ENCODE data around the gene LONP1. TPM values are rescaled to one million over a fixed set of nuclear protein-coding genes. Genes with fewer than 3 reads are reported as not detected.
A peak's percentile ranks its signal among the peaks of the same experiment; 100 is the strongest.

The LONP1 gene
- total RNA-seq, 2 experiments from 2014 or later: 277 to 287 TPM

DNA sequence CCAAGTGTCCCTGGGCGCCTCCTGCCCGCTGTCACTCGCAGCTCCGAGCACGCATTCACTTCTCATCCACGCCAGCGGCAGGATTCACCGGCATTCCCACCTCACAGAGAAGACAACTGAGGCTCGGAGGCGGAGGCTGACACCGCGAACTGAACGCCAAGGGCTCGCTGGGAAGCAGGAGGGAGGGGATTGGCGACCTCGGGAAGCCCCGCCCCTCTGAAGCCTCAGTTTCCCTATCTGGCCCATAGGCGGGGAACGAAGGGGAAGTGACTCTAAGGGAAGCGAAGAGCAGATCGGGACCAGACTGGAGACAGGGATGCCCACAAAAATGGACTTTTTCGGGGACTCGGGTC lies 39.9 kb downstream of the LONP1 start:
- Mint-ChIP-seq H3K27me3 (no peaks in the 10 kb centered on the region), H3K27ac (peak overlapping the region; percentile 94), H3K4me3 (peak overlapping the region; percentile 98), H3K36me3 (peaks cover 7% of the 10 kb centered on the region), H3K9me3 (no peaks in the 10 kb centered on the region), H3K4me1 (peaks cover 13% of the 10 kb centered on the region)
- DNase-seq: no peak

DNA sequence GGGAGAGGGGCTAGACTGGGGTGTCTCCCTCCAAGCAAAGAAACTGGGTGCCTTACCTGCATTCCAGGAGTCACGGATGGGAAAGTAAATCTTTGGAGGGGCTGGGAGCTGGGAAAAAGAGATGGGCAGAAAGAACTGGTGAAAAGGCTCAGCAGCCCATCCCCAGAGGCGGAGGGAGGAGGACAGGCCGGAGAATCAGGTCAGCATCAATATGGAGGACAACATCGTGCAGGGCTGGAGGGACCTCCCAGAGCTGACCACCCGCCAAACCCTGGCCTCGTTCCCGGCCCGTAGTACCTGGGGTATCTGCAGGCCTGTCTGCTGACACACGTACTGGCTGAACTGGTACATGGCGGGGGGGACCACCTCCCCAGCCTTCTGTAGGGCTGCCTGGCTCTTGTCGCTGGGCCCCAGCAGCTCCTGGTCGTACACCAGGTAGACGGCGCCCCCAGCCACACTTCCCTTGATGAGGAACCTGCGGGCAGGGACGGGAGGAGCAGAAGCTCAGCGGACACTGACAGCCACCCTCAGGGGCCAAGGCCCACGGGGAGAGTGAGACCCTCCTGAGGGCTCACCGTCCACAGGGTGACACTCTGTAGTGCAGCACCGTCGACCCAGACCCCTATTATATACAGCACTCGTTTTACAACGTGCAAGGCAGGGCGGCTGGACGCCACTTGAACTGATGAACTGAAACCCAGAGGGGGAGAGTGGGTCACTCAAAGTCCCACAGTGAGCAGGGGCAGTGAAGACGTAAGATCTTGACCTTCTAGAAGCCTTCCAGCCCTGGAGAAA lies 40.5 kb downstream of the LONP1 start:
- Mint-ChIP-seq H3K4me1 (peaks cover 13% of the 10 kb centered on the region), H3K4me3 (peak overlapping the region; percentile 98), H3K36me3 (peaks cover 7% of the 10 kb centered on the region), H3K27ac (peak overlapping the region; percentile 94), H3K9me3 (no peaks in the 10 kb centered on the region), H3K27me3 (no peaks in the 10 kb centered on the region)
- no peak for DNase-seq

DNA sequence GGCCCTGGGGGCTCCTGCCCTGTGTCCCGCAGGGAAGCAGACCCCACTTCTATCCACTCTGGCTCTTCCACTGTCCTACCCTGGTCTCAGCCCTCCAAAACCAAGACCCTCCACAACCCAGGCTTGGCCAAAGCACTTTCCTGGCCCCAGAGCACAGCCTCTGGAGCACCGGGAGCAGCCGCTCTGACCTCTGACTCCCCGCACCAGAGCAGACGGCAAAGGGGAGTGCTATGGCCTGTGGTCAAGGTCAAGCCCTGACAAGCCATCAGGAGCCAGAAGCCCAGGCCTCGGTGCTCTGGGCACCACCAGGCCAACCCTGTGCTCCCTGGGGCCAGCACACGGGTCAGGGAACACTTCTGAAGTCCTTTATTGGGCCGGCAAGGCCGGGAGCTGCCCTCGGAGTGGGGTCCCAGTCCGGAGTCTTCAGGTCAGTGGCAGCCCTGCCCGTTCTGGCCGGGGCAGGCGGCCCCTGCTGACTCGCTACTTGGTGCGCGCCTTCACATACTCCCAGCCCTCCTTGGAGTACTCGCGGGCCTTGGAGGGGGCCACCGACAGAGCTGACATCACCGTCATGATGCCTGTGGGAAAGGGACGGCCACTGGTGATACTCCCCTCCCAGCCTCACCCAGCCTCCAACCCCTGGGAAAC lies 41.8 kb downstream of the LONP1 start:
- Mint-ChIP-seq H3K4me1 (peaks cover 13% of the 10 kb centered on the region), H3K9me3 (no peaks in the 10 kb centered on the region), H3K27me3 (no peaks in the 10 kb centered on the region), H3K4me3 (no peak overlapping the region), H3K27ac (no peak overlapping the region), H3K36me3 (peaks cover 12% of the 10 kb centered on the region)
- DNase-seq: no peak

DNA sequence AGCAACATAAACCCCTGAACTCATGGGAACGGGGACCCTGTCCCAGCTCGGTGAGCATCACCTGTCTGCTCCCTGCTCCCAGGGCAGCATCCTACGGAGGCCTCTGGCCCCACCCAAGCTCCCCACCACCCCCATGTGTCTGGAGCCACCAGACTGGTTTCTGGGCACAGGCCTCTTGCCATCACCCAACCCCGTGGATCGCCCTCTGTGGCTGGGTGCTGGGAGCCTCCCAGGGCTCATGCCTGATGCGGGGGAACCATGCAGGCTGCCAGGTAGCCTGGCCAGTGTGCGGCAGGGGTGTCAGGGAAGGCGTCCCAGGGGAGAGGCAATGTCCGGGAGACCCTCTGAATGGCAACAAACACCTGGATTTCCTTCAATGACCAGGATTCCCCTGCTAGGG lies 42.4 kb downstream of the LONP1 start:
- H3K27ac Mint-ChIP-seq: no peak overlapping the region
- H3K27me3 Mint-ChIP-seq: no peaks in the 10 kb centered on the region

DNA sequence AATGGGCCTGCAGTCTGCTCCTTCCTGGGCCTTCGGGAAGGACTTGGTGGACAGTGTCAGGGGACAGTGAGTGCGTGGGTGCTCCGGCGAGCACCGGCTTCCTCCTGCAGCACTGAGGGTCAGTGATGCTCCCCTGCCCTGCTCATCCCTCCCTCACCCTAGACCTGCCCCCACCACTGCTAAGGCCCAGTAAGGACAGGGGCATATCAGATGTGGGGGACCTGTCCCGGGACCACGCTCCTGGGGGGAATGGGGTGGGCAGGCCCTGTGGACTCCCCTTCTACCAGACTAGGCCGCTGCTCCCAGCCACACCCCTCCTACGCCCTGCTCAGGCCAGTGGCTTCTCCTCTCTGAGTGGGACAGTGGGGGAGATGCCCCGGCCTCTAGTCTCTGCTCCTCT lies 42.8 kb downstream of the LONP1 start:
- peaks cover 11% of the 10 kb centered on the region for H3K4me1 Mint-ChIP-seq
- peaks cover 18% of the 10 kb centered on the region for H3K36me3 Mint-ChIP-seq
- H3K9me3 Mint-ChIP-seq: no peaks in the 10 kb centered on the region
- H3K4me3 Mint-ChIP-seq: no peak overlapping the region
- no peak overlapping the region for H3K27ac Mint-ChIP-seq
- no peak for DNase-seq
- H3K27me3 Mint-ChIP-seq: no peaks in the 10 kb centered on the region

More for the DNA sequence above, 42.4 kb downstream of the LONP1 start:
- Mint-ChIP-seq H3K4me1 (peaks cover 13% of the 10 kb centered on the region), H3K9me3 (no peaks in the 10 kb centered on the region), H3K4me3 (no peak overlapping the region), H3K36me3 (peaks cover 18% of the 10 kb centered on the region)
- DNase-seq: no peak

DNA sequence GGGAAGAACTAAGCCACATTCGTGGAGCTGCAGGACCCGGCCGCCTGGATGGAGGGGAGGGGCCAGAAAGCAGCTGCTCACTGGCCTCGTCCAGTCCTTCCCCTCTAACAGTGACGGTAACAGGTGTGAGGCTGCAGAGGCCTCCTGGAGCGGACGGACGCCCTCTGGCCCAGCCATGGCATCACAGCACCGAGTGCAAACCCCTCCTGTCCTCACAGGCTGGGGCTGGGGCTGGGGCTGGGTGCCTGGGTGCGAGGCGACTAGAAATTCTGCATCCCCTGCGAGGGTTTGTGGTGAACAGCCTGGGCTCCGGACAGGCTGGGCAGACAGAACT lies 43.2 kb downstream of the LONP1 start:
- Mint-ChIP-seq H3K9me3 (no peaks in the 10 kb centered on the region), H3K4me3 (no peak overlapping the region), H3K36me3 (peaks cover 18% of the 10 kb centered on the region), H3K4me1 (peaks cover 8% of the 10 kb centered on the region), H3K27me3 (no peaks in the 10 kb centered on the region), H3K27ac (no peak overlapping the region)
- DNase-seq: no peak

DNA sequence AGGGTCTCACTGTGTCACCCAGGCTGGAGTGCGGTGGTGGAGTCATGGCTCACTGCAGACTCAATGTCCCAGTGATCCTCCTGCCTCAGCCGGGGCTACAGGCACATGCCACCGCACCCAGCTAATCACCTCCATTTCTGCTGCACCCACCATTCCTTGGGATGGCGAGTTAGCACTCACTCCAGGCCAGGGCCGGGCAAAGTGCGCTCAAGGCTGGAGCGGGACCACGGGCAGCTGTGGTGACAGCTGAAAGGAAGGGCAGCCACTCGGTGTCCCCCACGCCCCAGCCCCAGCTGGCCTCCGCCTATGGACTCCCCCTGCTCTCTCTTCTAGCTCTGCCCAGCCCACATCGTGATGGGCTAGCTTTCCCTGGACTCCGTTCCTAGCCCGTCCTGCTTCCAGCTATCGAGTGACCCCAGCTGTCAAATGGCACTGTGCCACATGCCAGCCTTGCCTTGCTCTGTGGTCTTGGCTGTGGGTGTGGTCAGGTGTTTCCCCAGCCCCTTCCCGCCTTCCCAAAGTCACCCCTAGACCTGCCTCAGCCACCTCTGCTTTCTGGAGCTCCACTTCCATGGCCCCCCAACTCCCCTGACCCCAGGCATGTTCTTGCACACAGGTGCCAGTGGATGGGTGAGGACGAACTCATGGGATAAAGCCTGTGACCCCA lies 43.7 kb downstream of the LONP1 start:
- Mint-ChIP-seq H3K36me3 (peaks cover 18% of the 10 kb centered on the region), H3K4me1 (peaks cover 4% of the 10 kb centered on the region), H3K9me3 (no peaks in the 10 kb centered on the region), H3K4me3 (no peak overlapping the region), H3K27ac (peak overlapping the region; percentile 73), H3K27me3 (no peaks in the 10 kb centered on the region)
- no peak for DNase-seq

DNA sequence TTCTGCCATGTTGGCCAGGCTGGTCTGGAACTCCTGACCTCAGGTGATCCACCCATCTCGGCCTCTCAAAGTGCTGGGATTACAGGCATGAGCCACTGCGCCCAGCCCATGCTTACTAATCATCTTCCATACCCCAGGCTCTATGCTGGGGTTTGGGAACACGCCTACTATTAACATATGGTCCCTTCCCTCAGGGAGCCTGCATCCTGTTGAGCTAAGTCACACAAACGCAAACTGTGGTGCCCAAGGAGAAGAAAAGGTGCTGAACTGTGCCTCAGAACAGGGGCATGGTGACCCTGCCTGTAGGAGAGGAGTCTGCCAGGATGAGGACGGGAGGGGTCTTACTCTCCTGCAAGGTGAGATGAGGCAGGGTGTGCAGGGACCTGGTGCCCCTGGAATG lies 45.2 kb downstream of the LONP1 start:
- DNase-seq: no peak
- H3K9me3 Mint-ChIP-seq: no peaks in the 10 kb centered on the region
- no peak overlapping the region for H3K4me3 Mint-ChIP-seq
- no peak overlapping the region for H3K27ac Mint-ChIP-seq
- peaks cover 18% of the 10 kb centered on the region for H3K36me3 Mint-ChIP-seq
- H3K27me3 Mint-ChIP-seq: no peaks in the 10 kb centered on the region
- peaks cover 4% of the 10 kb centered on the region for H3K4me1 Mint-ChIP-seq

DNA sequence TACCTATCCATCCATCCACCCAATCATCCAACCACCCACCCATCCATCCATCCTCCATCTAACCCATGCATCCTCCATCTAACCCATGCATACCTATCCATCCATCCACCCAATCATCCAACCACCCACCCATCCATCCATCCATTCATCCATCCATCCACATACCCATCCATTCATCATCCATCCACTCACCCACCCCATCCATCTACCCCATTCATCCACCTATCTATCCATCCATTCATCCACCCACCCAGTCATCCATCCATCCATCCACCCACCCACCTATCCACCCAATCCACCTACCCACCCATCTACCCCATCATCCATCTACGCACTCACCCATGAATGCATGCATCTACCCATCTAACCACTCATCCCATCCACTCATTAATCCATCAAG lies 46.2 kb downstream of the LONP1 start:
- no peak overlapping the region for H3K4me3 Mint-ChIP-seq
- no peaks in the 10 kb centered on the region for H3K9me3 Mint-ChIP-seq
- H3K27me3 Mint-ChIP-seq: no peaks in the 10 kb centered on the region
- no peak for DNase-seq
- peaks cover 14% of the 10 kb centered on the region for H3K36me3 Mint-ChIP-seq
- H3K4me1 Mint-ChIP-seq: no peaks in the 10 kb centered on the region
- no peak overlapping the region for H3K27ac Mint-ChIP-seq

DNA sequence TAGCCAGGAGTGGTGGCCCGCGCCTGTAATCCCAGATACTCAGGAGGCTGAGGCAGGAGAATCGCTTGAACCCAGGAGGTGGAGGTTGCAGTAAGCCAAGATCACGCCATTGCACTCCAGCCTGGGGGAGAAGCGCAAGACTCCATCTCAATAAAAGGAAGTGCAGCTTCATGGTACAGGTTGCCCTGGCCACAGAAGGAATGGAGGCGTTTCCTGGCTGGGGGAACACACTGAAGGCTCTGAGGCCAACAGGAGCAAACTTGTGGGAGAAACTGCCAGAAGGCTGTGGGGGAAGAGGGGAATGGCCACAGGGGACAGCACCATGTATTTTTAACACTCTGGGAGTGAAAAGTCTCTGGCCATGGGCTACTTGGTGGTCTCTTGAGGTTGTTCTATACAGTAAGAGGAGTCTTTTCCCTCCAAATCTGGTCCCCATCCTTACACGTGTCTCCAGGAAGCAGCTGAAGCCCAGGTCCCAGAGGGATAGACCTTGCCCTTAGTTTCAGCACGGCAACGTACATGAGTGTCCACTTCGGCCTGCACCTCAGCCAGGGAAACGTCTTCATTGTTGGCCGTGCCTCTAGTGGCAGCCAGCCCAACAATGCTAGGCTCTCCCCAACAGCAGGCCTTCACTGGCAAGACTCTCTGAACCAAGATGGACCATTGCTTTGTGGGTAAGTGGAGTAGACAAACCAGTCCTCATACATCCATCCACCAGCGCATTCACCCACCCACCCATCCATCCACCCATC lies 47.1 kb downstream of the LONP1 start:
- no peak overlapping the region for H3K27ac Mint-ChIP-seq

DNA sequence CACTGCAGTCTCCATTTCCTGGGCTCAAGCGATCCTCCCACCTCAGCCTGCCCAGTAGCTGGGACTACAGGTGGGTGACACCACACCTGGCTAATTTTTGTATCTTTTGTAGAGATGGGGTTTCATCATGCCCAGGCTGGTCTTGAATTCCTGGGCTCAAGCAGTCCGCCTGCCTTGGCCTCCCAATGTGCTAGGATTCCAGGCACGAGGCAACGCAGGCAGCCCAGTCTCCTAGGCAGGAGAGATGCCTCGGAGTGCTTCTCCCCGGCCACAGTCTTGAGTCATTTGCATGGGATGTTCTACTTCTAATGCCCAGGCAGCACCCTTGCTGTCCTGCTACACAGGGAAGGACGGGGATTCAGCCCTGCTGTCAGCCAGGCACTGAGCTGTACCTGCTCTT lies 48.3 kb downstream of the LONP1 start:
- Mint-ChIP-seq H3K9me3 (no peaks in the 10 kb centered on the region), H3K27ac (no peak overlapping the region), H3K4me1 (no peaks in the 10 kb centered on the region), H3K4me3 (no peak overlapping the region), H3K36me3 (peaks cover 21% of the 10 kb centered on the region), H3K27me3 (no peaks in the 10 kb centered on the region)
- no peak for DNase-seq

More for the DNA sequence above, 47.1 kb downstream of the LONP1 start:
- H3K9me3 Mint-ChIP-seq: no peaks in the 10 kb centered on the region
- peaks cover 14% of the 10 kb centered on the region for H3K36me3 Mint-ChIP-seq
- H3K27me3 Mint-ChIP-seq: no peaks in the 10 kb centered on the region
- DNase-seq: no peak
- H3K4me3 Mint-ChIP-seq: no peak overlapping the region
- H3K4me1 Mint-ChIP-seq: no peaks in the 10 kb centered on the region

DNA sequence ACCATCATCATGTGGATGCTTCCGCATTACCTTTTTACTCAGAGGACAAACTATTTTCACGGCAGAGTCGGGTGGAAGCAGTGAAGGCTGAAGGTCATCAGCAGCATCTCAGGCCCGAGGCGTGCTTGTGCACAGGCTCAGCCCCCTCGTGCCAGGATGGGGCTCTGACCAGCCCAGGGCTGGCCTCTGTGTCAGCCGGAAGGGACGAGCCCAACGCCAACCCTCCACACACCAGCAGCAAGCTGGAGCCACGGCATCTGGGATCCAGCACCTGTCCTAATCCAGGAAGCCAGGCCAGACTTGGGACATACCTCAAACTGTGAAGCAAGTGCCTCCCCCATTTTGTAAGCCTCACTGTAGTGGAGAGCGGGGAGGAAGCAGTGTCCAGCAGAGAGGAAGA lies 50.7 kb downstream of the LONP1 start:
- no peak for DNase-seq
- no peak overlapping the region for H3K27ac Mint-ChIP-seq
- H3K9me3 Mint-ChIP-seq: no peaks in the 10 kb centered on the region
- H3K4me1 Mint-ChIP-seq: peaks cover 12% of the 10 kb centered on the region
- peaks cover 29% of the 10 kb centered on the region for H3K36me3 Mint-ChIP-seq
- H3K27me3 Mint-ChIP-seq: no peaks in the 10 kb centered on the region
- H3K4me3 Mint-ChIP-seq: no peak overlapping the region

DNA sequence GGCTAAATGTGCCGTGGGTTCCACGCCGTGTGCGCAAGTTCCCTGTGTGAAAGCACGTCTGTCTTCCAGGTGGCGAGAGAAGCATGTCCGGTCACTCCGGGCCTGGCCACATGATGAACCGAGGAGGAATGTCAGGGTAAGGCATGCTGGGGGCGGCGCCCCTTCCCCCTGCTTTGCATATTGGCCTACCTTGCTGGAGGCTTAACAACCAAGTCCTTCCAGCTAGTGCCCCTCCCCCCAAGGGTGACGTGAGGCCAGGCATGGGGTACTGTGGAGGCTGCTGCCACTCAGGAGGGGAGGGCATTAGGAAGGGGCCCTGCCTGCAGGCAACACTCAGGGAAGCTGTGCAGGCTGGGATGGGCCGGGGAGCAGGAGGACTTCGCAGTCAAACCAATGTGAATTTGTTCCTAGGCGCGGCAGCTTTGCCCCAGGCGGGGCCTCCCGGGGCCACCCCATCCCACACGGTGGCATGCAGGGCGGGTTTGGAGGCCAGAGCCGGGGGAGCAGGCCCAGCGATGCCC lies 52.1 kb downstream of the LONP1 start:
- Mint-ChIP-seq H3K4me1 (peaks cover 12% of the 10 kb centered on the region), H3K4me3 (no peak overlapping the region), H3K27ac (peak overlapping the region; percentile 36), H3K9me3 (no peaks in the 10 kb centered on the region), H3K36me3 (peaks cover 29% of the 10 kb centered on the region), H3K27me3 (no peaks in the 10 kb centered on the region)
- no peak for DNase-seq

DNA sequence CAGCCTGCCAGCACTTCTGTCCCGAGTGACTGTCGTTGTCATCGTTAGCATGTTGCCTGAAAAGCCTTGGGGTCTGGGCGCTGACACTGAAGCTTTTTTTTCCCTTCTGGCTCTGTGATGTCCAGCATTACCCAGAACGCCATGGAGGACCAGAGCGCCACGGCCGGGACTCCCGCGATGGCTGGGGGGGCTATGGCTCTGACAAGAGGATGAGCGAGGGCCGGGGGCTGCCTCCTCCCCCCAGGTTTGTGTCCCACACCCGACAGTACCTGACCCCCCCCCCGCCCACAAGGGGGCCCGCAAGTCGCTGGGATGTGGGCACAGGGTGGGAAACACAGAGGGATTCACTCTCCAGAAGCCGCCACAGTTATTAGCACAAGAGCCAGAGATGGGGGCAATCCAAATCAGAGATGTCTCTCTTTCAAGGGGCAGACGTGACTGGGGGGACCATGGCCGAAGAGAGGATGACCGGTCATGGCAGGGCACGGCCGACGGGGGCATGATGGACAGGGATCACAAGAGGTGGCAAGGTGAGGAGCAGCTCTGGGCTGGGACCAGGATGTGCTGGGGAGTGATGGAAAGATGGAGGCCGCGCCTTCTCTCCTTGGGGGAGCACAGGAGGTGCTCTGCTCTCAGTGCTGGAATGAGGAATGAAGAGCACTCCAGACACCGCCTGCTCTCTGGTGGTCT lies 52.9 kb downstream of the LONP1 start:
- no peak overlapping the region for H3K4me3 Mint-ChIP-seq
- no peaks in the 10 kb centered on the region for H3K27me3 Mint-ChIP-seq
- peaks cover 27% of the 10 kb centered on the region for H3K36me3 Mint-ChIP-seq
- no peaks in the 10 kb centered on the region for H3K9me3 Mint-ChIP-seq
- DNase-seq: no peak
- peaks cover 12% of the 10 kb centered on the region for H3K4me1 Mint-ChIP-seq
- H3K27ac Mint-ChIP-seq: peak overlapping the region; percentile 83
